ENCODE results near the gene ADAMTS12.

GRCh38 chr5:33941090-33941489, 49.3 kb upstream of the ADAMTS12 start:
- TF ChIP-seq CTCF (optimal IDR thresholded peaks at IDR 0.05 in 1 of 3, IDR thresholded peaks at IDR 0.05 in 1 of 3, conservative IDR thresholded peaks at IDR 0.05 in 1 of 3; ENCODE audit: extremely low read depth in 1 of 3, insufficient read depth in 2 of 3, low read length in 3 of 3) (no peak), EZH2 (IDR thresholded peaks at IDR 0.05; ENCODE audit: low read length) (no peak)
